Measurements from ENCODE around the gene DAPK1.

DAPK1 gene

DNA sequence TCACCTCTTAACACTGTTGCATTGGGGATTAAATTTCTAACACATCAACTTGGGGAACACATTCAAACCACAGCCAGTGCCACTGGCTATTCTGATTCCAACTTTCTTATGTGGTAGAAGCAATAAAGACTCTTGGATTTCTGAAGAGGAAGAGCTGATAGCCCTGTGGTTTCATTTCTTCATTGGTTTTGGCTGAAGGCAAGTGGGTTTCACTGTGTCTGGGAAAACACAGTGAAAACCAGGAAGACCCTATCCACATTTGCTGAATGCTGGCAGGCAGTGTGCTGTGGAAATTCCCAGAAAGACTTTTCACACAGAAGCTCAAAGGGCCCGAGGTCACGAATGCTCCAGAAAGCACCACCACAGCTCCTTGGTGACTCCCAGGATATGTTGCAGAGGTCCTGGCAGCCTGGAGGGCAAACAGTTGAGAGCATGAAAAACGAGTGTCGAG lies 67.1 kb downstream of the DAPK1 start:
- no peak for DNase-seq (ENCODE audit: low read depth in 4 of 4, low spot score in 1 of 4)

DNA sequence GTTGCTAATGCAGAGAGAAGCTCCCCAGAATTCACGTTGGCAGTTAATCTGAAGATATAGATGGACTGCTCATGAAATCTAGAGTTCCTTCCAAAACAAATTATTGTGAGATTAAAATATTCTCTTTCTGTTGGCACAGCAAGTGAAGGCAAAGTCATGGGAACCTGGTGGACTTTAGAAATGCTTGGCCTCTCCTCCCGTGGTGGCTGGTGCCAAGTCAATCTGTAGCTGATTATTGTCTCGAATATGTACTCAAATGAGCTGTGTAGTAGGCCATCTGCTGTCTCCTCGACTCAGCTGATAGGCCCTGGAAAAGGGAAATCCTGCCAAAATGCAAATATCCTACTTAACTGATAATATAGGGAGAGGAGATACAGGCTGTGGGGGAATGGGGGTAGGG lies 69.3 kb downstream of the DAPK1 start:
- DNase-seq (ENCODE audit: low read depth in 4 of 4, low spot score in 1 of 4), result no peak

DNA sequence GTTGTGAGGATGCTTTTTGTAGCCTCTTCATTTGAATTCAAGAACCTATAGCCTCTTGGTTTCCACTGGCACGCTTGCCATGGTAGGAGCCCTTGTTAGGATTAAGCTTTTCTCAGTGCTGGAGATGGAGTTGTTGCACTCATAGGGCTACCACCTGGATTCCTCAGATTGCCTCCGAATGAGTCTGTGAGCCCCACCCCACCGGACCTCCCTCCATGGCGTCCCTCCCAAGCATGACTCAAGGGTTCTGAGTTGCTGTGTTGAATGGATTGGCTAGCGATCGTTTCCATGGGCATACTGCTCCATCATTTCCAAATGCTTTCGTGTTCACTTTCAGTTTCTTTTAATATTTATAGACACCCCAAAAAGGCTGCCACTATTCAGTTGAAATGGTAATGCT lies 69.9 kb downstream of the DAPK1 start:
- DNase-seq (ENCODE audit: low read depth in 4 of 4, low spot score in 1 of 4), result no peak

DNA sequence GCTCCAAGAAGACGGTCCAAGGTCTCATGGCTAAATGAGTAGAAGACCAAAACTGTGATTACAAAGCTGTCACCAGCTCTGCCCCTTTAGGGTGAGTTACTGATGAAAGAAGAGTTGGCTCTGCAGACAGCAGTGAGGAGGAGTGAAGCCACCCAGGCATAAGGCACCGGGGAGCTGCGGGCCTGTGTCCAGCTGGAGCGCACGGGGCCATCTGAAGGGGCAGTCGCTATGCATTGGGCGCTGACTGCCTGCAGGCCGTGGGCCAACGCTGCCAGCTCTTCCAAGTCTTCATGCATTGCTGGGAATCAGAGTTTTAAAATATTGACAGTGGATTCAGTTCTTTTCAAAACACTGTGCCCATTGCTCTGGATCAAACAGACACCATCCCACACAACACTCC lies 70.3 kb downstream of the DAPK1 start:
- no peak for DNase-seq (ENCODE audit: low read depth in 4 of 4, low spot score in 1 of 4)

DNA sequence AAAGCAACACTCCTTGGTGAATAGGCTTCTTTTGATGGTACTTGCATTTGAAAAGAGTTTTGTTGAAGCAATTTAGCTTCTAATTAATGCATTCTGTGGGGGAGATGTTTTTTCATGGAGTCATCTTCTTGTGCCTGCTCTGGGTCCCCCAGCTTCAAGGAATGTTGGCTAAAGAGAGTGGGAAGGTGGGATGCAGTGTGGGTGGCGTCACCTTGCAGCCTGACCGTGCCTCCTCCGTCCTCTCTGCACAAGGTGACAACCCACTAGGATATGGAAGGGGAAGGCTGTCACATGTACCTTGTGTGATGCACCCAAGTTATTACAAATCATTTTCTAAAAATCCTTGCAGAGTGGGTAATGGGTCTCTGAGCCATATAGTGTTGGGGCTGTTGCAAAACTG lies 70.7 kb downstream of the DAPK1 start:
- no peak for DNase-seq (ENCODE audit: low read depth in 4 of 4, low spot score in 1 of 4)

DNA sequence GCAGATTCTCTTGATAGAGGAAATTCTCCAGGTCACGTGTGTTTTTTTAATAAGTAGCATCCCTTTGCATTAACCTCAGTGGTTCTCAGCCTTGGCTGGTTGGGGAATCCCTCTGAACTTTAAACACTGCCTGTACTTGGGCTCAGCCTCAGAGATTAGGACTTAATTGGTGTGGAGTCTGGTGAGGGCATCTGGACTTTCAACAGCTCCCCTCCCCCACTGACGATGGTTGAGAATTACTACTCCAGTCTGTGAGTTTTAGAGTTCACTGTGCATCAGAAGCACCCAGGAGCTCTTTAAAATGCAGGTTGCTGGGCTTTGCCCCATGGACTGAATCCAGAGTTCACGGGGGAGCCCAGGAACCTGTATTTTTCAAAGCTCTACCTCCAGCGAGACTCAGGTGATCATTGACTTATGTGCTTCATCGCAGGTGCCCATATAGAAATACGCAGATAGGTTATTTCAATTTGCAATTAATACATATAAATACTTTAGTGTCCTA lies 71.4 kb downstream of the DAPK1 start:
- no peak for DNase-seq (ENCODE audit: low read depth in 4 of 4, low spot score in 1 of 4)

DNA sequence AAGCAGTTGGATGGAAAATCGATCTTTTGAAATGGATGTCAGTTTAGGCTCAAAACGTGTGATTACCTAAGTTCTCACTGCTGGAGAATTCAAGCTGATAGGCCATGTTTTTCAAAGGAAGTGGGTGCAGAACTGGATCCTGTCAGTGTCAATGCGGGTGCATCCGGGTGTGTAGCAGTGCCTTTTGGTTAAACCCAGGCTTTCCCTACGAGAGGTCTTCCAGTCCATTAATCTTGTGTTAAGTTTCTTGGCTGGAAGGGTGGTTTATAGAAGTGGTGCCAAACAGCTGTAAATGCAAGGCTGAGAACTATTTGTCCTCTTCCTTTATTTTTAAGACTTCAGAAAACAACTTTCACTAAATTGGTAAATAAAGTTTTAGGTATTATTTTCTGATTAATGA lies 71.9 kb downstream of the DAPK1 start:
- DNase-seq (ENCODE audit: low read depth in 4 of 4, low spot score in 1 of 4), result no peak

DNA sequence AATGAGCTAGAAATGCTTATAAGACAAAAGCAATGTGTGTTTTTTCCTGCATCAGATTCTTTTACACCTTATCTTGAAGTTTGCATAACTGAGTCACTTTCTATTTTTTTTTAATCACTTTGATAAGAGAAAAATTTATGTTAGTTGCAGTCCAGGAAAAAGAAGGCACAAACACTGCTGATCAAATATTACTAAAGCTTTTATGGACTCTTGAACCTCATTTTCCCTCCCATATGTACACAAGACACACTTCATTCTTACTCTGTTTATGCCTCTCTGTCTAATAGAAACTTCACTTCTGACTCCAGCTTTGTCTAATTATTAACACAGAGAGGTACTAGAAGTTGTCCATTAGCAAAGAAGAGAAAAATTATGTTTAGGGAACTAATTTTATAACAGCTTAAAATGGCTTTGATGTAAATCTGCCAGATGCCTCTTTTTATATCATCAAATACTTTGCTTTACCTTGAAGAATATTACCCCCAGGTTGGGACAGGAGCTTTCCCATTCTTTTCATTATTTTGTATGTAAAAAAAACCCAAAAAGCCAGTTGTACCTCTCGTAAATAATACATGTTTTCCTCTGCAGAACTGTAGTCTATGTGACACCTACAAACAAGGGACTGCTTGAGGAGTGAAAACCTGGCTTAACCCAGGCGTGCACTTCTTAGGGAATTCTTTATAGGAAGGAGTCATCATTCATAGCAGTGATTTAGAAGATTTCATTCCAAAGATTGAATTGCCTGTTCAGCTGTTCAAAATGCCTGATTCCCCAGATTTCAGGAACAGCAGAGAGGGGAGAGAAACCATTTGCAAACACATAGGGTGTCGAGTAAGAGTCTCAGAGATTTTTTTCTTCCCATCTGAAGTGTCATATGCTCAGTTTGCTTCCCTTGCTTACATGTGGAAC lies 72.6 kb downstream of the DAPK1 start:
- no peak for DNase-seq (ENCODE audit: low read depth in 4 of 4, low spot score in 1 of 4)

DNA sequence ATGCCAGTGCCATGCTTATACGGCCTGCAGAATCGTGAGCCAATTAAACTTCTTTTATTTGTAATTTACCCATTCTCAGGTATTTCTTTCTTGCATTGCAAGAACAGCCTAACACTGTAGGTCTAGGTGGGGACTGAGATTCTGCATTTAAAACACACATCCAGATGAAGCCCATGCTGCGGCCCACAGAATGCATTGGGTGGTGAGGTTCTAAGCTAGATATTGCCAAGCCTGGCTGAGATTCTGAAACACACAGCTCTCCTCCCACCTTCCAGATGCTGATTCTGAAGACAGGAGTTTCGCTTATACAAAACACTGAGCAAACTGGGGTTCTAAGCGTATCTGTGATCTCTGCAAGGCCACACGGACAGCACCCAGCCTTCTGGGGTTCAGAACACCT lies 75.1 kb downstream of the DAPK1 start:
- DNase-seq (ENCODE audit: low read depth in 4 of 4, low spot score in 1 of 4), result no peak

DNA sequence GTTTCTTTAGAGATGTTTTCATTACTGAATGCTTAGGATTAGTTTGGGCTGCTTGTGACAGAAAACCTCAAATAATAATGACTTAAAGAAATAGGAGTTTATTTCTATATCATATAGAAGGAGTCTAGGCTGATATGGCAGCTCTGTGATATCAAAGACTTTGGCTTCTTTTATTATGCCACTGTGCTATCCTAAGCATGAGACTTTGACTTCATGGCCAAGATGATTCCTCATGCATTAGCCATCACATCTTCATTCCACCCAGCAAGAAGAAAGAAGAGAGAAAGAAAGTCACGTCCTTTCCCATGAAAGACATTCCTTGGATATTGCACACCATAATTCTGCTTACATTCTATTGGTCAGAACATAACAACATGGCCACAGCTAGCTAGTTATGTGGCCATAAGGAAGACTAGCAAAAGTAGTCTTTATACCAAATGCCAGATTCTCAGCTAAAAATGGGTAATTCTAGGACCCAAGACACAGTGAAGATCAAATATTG lies 76.2 kb downstream of the DAPK1 start:
- no peak for DNase-seq (ENCODE audit: low read depth in 4 of 4, low spot score in 1 of 4)

DNA sequence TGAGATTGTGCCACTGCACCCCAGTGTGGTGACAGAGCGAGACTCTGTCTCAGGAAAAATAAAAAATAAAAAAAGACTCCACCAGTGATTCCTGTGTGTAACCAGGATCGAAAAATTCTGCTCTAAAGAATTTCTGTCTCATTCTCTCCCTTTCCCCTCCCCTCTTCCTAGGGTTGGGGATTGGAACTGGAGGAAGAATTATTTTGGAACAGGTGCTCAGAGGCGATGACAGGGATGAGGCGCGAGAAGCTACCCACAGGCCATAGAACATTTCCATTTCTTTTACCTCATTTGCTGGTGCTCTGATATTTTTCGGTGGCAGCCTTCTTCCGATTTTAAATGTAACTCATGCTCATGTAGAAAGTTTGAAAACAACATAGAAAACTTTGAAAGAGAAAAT lies 80.1 kb downstream of the DAPK1 start:
- DNase-seq (ENCODE audit: low read depth in 4 of 4, low spot score in 1 of 4), result no peak

DNA sequence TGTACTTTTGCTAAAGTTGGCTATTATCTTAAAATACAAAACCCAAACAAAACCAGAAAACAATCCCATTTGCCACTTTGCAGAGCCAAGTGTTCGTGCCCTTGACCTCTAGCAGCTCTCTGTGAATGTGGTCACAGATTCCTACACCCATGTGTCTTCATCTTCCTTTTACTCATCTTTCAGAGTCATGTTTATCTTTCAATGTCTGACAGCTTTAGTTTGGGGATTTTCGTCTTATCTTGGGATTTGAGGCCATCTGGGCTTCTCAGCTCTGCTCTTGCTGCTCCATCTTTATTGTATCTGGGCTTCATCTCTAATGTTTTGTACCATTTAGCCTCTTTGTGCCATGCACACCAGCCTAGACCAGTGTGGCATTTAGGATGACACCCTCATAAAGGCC lies 81.0 kb downstream of the DAPK1 start:
- DNase-seq (ENCODE audit: low read depth in 4 of 4, low spot score in 1 of 4), result no peak

DNA sequence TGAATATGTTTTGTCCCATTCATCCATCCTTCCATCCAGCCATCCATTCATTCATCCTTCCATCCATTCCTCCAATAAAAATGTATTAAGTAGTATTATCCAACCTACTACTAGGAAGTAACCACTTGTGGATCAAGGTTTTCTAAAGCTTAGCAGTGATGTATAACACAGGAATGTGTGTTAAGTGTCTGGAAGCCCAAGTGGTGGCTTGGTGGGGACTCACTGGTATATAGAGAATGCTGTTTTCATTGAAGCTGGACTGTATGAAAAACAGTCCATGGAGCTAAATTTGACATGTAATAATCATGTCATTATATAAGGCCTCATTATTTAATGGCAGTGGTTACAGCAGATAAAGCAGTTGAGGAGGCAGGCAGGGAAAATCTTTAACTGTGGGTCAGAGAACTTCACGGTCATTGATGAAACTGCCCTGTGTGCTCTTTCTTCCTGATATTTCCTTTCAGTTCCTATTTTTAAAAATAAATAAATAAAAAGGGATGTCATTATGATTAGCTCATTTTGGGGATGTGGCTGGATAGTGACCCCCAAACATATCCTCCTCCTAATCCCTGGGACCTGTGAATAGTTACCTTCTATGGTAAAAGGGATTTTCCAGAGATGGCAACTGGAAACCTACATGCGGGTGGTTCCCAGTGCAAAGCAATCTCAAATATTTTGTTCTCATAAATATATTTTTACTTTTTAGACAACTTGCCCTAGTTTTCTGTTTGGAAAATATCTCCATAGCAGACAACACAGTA lies 82.3 kb downstream of the DAPK1 start:
- DNase-seq (ENCODE audit: low read depth in 4 of 4, low spot score in 1 of 4), result no peak

DNA sequence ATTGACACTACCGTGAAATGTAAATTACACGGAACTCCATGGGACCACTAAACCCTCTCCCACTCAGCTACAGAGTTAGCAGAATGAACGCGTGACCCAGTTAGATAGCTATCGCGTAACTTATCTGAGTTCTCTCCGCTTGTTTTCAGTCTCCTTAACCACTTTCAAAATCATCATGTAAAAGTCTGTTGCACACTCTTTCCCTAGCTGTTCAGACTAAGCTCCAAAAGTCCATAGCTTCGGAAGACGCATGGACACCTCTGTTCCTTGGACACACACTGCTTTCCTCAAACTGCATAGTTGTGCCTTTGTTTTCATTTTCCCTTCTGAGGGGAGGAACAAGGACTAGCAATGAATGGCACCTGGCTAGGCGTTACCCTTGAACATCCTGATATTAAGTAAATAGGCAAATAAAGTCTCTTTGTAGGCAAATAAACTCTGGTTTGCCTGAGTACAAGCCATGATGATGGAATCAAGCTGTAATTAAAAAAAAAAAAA lies 83.3 kb downstream of the DAPK1 start:
- DNase-seq (ENCODE audit: low read depth in 4 of 4, low spot score in 1 of 4), result no peak

DNA sequence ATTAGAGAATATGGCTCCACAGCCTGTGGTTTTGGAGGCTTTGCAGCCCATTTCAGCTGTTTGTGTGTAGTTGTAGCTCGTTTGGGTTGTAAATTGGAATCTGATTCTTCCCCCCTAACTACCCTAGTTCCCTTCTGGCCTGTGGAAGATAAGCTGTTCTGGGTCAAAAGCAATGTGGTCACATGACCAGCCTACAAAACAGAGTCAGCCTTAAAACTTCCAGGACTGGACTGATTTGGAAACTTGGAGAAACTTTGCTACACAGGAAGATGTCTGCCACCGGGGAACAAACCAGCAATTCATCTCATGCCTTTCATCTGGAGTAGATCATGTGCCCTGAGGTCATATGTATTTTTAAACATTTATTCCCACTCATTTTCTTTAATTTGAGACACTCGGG lies 83.8 kb downstream of the DAPK1 start:
- no peak for DNase-seq (ENCODE audit: low read depth in 4 of 4, low spot score in 1 of 4)

DNA sequence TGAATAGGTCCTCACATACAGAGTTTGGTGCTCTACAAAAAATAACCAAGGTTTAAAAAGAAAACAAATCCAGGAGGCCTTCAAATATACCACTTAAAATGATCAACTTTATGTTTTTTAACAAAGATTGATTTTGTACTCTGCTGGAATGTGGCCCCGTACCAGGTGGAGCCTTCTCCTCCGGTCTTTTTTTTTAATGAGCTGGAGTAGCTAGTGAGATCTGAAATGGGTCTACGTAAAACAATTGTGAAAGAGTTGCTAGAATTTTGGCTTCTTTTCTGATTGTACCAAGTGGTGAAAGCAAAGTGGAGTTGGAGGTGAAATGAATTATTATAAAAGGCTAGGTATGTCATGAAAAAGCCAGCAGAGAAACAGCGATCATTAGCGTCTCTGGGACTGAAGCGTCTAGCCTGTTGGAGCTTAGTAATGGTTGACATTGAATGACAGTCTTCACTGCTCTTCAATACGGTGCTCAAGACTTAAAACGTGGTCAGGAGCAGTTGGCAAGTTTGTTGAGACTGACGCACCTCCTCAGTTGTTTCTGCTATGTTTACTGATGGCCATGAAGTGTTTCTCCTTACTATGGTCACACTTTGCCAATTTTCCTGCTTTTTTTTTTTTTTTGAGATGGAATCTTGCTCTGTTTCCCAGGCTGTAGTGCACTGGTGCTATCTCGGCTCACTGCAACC lies 84.4 kb downstream of the DAPK1 start:
- no peak for DNase-seq (ENCODE audit: low read depth in 4 of 4, low spot score in 1 of 4)

DNA sequence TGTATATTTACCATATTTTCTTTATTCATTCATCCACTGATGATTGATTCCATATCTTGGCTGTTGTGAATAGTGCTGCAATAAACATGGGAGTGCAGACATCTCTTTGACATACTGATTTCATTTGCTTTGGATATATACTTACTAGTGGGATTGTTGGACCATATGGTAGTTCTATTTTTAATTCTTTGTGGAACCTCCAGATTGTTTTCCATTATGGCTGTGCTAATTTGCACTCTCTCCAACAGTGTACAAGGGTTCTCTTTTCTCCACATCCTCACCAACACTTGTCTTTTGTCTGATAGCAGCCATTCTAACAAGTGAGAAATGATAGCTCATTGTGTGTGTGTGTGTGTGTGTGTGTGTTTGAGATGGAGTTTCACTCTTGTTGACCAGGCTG lies 86.7 kb downstream of the DAPK1 start:
- no peak for DNase-seq (ENCODE audit: low read depth in 4 of 4, low spot score in 1 of 4)

DNA sequence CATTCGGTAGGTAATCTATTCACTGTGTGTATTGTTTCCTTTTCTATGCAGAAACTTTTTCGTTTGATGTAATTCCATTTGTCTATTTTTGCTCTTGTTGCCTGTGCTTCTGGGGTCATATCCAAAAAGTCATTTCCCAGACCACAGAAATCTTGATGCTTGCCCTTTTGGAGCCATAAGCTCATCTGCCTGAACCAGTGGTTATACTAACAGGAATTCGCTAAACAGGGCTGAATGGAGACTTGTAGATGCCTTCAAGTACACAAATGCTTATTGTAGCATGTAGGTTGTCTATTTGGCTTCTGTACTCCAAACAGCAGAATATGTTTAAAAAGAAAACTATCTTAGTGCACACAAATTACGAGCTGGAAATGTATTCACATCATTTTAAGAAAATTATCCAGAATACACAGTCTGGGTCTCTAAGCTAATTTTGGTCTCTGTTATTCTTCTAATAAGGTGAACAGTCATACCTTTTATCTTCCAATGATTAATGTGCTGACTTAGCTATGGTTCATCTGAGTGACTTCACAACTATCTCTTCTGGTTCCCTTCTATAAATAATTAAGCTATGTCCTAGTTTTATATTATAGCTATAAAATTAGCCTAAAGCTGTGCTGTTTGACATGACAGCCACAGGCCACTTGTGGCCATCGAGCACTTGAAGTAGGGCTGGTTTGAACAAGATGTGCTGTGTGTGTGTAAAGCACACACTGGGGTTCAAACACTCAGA lies 87.6 kb downstream of the DAPK1 start:
- DNase-seq (ENCODE audit: low read depth in 4 of 4, low spot score in 1 of 4), result no peak

DNA sequence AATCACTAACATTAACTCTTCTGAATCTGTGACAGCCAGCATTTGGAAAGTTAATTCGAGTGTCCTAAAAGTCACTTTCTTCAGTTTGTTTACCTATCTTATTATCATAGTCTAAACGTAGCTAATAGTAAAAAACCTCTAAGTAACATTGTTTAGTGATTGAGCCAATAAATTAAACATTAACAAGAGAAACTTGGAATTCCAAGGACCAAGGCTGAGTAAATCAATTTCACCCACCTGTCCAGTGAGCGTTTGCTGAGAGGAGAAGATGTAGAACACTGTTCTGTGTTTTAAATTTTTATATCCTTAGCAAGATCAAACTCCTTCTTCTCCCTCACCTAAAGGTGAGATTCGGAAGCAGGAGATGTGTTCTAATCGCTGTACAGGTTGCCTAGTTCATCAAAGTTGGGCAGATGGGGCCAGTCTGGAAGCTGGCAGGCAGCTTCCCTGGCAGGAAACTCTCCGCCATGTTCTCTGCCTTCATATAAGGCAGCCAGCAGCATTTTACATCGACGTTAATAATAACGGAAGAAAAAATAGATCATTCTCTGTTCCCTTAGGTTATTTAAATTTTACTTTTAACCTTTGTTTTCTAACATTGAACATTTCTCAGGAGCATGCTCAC lies 89.2 kb downstream of the DAPK1 start:
- DNase-seq (ENCODE audit: low read depth in 4 of 4, low spot score in 1 of 4), result no peak

DNA sequence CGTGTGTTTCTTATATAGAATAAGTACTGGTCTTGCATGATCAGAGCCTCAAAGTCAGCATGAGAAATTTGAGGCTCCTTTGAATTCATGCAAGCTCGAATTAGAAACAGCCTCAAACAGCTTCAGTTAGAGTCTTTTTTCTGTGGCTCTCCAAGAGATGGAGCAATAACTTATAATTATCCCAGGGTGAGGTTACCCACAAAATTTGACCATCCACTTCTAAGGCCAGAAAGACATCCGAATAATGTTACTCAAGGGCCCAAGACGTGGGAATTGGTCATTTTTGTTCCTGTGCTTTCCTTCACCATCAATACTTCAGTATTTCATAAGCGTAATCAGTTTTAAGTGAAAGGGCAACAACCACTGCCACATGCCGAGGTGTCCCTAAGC lies 89.7 kb downstream of the DAPK1 start:
- no peak for DNase-seq (ENCODE audit: low read depth in 4 of 4, low spot score in 1 of 4)

Measured in stimulated activated CD4-positive, alpha-beta T cell treated with anti-CD3 and anti-CD28 coated beads, Interleukin-1b, Interleukin-23, amount 100 ng/mL, for 24 hours (primary cell).